ENCODE data around the gene HMSD.
"Not testable (repeated sequence)": the region's sequence is repeated elsewhere in the genome, so short reads cannot be mapped to it uniquely, and the experiment has no call there.

HMSD gene

DNA sequence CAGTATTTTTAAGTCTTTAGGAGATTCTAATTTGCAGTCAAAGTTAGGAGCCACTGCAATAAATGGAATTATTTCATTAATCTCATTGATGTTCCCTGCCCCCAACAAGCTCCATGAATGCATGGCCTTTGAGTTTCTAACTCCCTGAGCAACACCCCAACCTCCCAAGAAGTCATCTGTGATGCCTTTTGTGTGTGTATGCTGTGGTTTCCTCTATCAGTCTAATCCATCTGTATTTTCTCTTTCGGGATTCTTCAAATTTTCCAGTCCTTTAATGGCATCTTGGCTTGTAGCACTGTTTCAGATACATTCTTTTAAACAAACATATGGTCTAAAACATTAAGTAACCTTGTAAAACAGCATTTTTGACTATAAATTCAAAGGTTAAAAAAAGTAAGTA, 24.6 kb upstream of the HMSD start:
- Histone ChIP-seq H3K27me3 (ENCODE audit: control insufficient read depth in 2 of 2, insufficient read depth in 2 of 2, low read length in 2 of 2) (no peaks in the 10 kb centered on the region), H3K27ac (ENCODE audit: low read depth in 2 of 2, low read length in 2 of 2) (no peak overlapping the region), H3K9ac (ENCODE audit: low read depth in 1 of 2, low read length in 2 of 2) (no peak overlapping the region), H3K4me3 (ENCODE audit: low read length in 2 of 2) (no peak overlapping the region), H3K4me1 (ENCODE audit: control insufficient read depth in 2 of 2, insufficient read depth in 2 of 2, low read length in 2 of 2) (no peaks in the 10 kb centered on the region), H3K36me3 (ENCODE audit: control insufficient read depth in 2 of 2, insufficient read depth in 2 of 2, low read length in 2 of 2) (no peaks in the 10 kb centered on the region), H3K9me3 (ENCODE audit: control insufficient read depth in 2 of 2, low read length in 2 of 2) (no peaks in the 10 kb centered on the region)

DNA sequence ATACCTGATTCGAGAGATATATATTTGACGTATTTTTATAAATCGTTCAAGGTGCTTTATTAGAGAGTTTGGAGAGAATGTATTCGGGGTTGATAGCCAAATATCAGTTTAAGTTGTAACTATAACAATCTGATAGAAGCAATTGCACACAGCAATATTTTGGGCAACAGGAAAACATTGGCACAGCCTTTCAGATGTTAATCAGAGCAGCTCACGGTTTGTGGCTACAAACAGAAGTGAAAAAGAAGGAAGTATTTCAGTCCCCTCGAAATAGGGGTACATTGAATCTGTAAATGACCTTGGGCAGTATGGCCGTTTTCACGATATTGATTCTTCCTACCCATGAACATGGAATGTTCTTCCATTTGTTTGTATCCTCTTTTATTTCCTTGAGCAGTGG, 20.8 kb upstream of the HMSD start:
- Histone ChIP-seq H3K27me3 (ENCODE audit: control insufficient read depth in 2 of 2, insufficient read depth in 2 of 2, low read length in 2 of 2) (peaks cover 0 to 3% of the 10 kb centered on the region in 2 donors), H3K27ac (ENCODE audit: low read depth in 2 of 2, low read length in 2 of 2) (no peak overlapping the region), H3K4me1 (ENCODE audit: control insufficient read depth in 2 of 2, insufficient read depth in 2 of 2, low read length in 2 of 2) (no peaks in the 10 kb centered on the region), H3K9me3 (ENCODE audit: control insufficient read depth in 2 of 2, low read length in 2 of 2) (no peaks in the 10 kb centered on the region), H3K9ac (ENCODE audit: low read depth in 1 of 2, low read length in 2 of 2) (no peak overlapping the region), H3K36me3 (ENCODE audit: control insufficient read depth in 2 of 2, insufficient read depth in 2 of 2, low read length in 2 of 2) (no peaks in the 10 kb centered on the region), H3K4me3 (ENCODE audit: low read length in 2 of 2) (no peak overlapping the region)

GRCh38 chr18:63929369-63929768, 19.7 kb upstream of the HMSD start:
- H3K4me3 ChIP-seq (ENCODE audit: low read length in 2 of 2); H3K4me1 ChIP-seq (ENCODE audit: control insufficient read depth in 2 of 2, insufficient read depth in 2 of 2, low read length in 2 of 2); H3K27me3 ChIP-seq (ENCODE audit: control insufficient read depth in 2 of 2, insufficient read depth in 2 of 2, low read length in 2 of 2); H3K36me3 ChIP-seq (ENCODE audit: control insufficient read depth in 2 of 2, insufficient read depth in 2 of 2, low read length in 2 of 2); H3K27ac ChIP-seq (ENCODE audit: low read depth in 2 of 2, low read length in 2 of 2); H3K9me3 ChIP-seq (ENCODE audit: control insufficient read depth in 2 of 2, low read length in 2 of 2); H3K9ac ChIP-seq (ENCODE audit: low read depth in 1 of 2, low read length in 2 of 2): not testable (repeated sequence)

DNA sequence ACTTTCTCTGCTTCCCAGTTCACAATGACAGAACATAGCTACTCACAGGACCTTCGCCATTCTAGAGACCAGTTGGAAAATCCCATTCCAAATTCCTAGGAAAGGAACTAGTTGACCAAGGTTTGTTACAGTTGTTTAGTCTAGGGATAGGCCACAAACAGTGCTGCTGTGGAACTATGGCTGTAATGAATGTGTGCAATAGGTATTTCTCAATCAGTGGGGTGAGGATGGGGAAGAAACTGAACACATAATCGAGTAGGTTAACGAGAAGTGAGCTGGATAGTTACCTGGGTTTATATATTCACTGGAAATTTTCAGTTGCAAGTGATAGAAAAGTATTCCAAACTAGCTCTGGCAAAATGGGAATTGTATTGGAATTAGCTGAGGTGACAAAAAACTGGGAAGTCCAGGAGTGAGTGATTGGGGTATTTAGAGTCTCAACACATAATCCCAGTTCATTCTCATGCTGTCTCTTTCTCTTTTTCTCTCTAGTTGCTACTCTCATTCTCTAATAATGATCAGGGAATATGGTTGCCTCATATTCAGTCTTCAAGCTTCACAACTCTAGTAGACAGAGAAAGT, 18.2 kb upstream of the HMSD start:
- no peak overlapping the region for H3K4me3 ChIP-seq (ENCODE audit: low read length in 2 of 2)
- peaks cover 0 to 3% of the 10 kb centered on the region in 2 donors for H3K27me3 ChIP-seq (ENCODE audit: control insufficient read depth in 2 of 2, insufficient read depth in 2 of 2, low read length in 2 of 2)
- H3K4me1 ChIP-seq (ENCODE audit: control insufficient read depth in 2 of 2, insufficient read depth in 2 of 2, low read length in 2 of 2), result no peaks in the 10 kb centered on the region
- H3K9me3 ChIP-seq (ENCODE audit: control insufficient read depth in 2 of 2, low read length in 2 of 2), result no peaks in the 10 kb centered on the region
- no peak overlapping the region for H3K27ac ChIP-seq (ENCODE audit: low read depth in 2 of 2, low read length in 2 of 2)
- H3K36me3 ChIP-seq (ENCODE audit: control insufficient read depth in 2 of 2, insufficient read depth in 2 of 2, low read length in 2 of 2), result no peaks in the 10 kb centered on the region
- H3K9ac ChIP-seq (ENCODE audit: low read depth in 1 of 2, low read length in 2 of 2), result no peak overlapping the region

- H3K4me3 ChIP-seq (ENCODE audit: low read length in 2 of 2), result peak overlapping the region; percentile 57 to 72
- peaks cover 0 to 2% of the 10 kb centered on the region in 2 donors for H3K27me3 ChIP-seq (ENCODE audit: control insufficient read depth in 2 of 2, insufficient read depth in 2 of 2, low read length in 2 of 2)
- no peak overlapping the region for H3K27ac ChIP-seq (ENCODE audit: low read depth in 2 of 2, low read length in 2 of 2)
- peaks cover 3 to 6% of the 10 kb centered on the region in 2 donors for H3K4me1 ChIP-seq (ENCODE audit: control insufficient read depth in 2 of 2, insufficient read depth in 2 of 2, low read length in 2 of 2)
- no peaks in the 10 kb centered on the region for H3K36me3 ChIP-seq (ENCODE audit: control insufficient read depth in 2 of 2, insufficient read depth in 2 of 2, low read length in 2 of 2)
- H3K9me3 ChIP-seq (ENCODE audit: control insufficient read depth in 2 of 2, low read length in 2 of 2), result no peaks in the 10 kb centered on the region
- peak overlapping the region; percentile 31 to 32 for H3K9ac ChIP-seq (ENCODE audit: low read depth in 1 of 2, low read length in 2 of 2)
Measured at GRCh38 chr18:63936156-63936931, 12.8 kb upstream of the HMSD start.

DNA sequence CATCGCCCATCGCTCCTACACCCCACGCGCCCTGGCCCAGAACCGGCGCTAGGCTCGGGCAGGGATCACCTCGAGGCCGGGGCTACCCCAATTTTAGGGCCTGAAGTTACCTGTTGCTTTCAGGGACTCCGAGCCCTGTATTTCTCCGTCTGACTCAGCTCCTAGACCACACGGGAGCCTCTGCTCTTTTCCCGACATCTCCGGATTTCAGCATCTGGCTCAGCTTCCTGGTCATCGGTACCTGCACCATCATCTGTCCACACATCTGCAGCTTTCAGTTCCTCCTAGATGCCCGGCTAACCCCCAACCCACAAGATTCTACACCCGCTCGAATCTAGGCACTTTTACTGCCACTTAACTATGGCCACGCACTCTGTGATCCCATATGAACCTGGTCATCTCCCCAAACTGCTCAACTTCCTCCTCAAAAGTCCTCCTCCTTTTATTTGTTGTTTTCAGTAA, 12.1 kb upstream of the HMSD start:
- Histone ChIP-seq H3K27me3 (ENCODE audit: control insufficient read depth in 2 of 2, insufficient read depth in 2 of 2, low read length in 2 of 2) (peaks cover 0 to 2% of the 10 kb centered on the region in 2 donors), H3K9ac (ENCODE audit: low read depth in 1 of 2, low read length in 2 of 2) (peak overlapping the region in 1 of 2 donors; percentile 31), H3K9me3 (ENCODE audit: control insufficient read depth in 2 of 2, low read length in 2 of 2) (no peaks in the 10 kb centered on the region), H3K4me3 (ENCODE audit: low read length in 2 of 2) (peak overlapping the region; percentile 57 to 72), H3K27ac (ENCODE audit: low read depth in 2 of 2, low read length in 2 of 2) (no peak overlapping the region), H3K36me3 (ENCODE audit: control insufficient read depth in 2 of 2, insufficient read depth in 2 of 2, low read length in 2 of 2) (no peaks in the 10 kb centered on the region), H3K4me1 (ENCODE audit: control insufficient read depth in 2 of 2, insufficient read depth in 2 of 2, low read length in 2 of 2) (peaks cover 3 to 6% of the 10 kb centered on the region in 2 donors)

GRCh38 chr18:63940008-63940407, 9.1 kb upstream of the HMSD start:
- Histone ChIP-seq H3K36me3 (ENCODE audit: control insufficient read depth in 2 of 2, insufficient read depth in 2 of 2, low read length in 2 of 2) (no peaks in the 10 kb centered on the region), H3K9me3 (ENCODE audit: control insufficient read depth in 2 of 2, low read length in 2 of 2) (no peaks in the 10 kb centered on the region), H3K27me3 (ENCODE audit: control insufficient read depth in 2 of 2, insufficient read depth in 2 of 2, low read length in 2 of 2) (peaks cover 0 to 2% of the 10 kb centered on the region in 2 donors), H3K4me1 (ENCODE audit: control insufficient read depth in 2 of 2, insufficient read depth in 2 of 2, low read length in 2 of 2) (peaks cover 3 to 6% of the 10 kb centered on the region in 2 donors), H3K4me3 (ENCODE audit: low read length in 2 of 2) (no peak overlapping the region), H3K27ac (ENCODE audit: low read depth in 2 of 2, low read length in 2 of 2) (no peak overlapping the region), H3K9ac (ENCODE audit: low read depth in 1 of 2, low read length in 2 of 2) (no peak overlapping the region)

- H3K27ac ChIP-seq (ENCODE audit: low read depth in 2 of 2, low read length in 2 of 2); H3K36me3 ChIP-seq (ENCODE audit: control insufficient read depth in 2 of 2, insufficient read depth in 2 of 2, low read length in 2 of 2); H3K4me1 ChIP-seq (ENCODE audit: control insufficient read depth in 2 of 2, insufficient read depth in 2 of 2, low read length in 2 of 2); H3K9me3 ChIP-seq (ENCODE audit: control insufficient read depth in 2 of 2, low read length in 2 of 2); H3K4me3 ChIP-seq (ENCODE audit: low read length in 2 of 2); H3K27me3 ChIP-seq (ENCODE audit: control insufficient read depth in 2 of 2, insufficient read depth in 2 of 2, low read length in 2 of 2); H3K9ac ChIP-seq (ENCODE audit: low read depth in 1 of 2, low read length in 2 of 2): not testable (repeated sequence)
Measured at GRCh38 chr18:63940543-63941050, 8.5 kb upstream of the HMSD start.

GRCh38 chr18:63947051-63947790, 1.9 kb upstream of the HMSD start:
- H3K9me3 ChIP-seq (ENCODE audit: control insufficient read depth in 2 of 2, low read length in 2 of 2), result no peaks in the 10 kb centered on the region
- H3K27me3 ChIP-seq (ENCODE audit: control insufficient read depth in 2 of 2, insufficient read depth in 2 of 2, low read length in 2 of 2), result peaks cover 0 to 3% of the 10 kb centered on the region in 2 donors

GRCh38 chr18:63951302-63951705, 2.2 kb downstream of the HMSD start:
- Histone ChIP-seq H3K27ac (ENCODE audit: low read depth in 2 of 2, low read length in 2 of 2) (no peak overlapping the region), H3K27me3 (ENCODE audit: control insufficient read depth in 2 of 2, insufficient read depth in 2 of 2, low read length in 2 of 2) (peaks cover 3% of the 10 kb centered on the region in 2 donors), H3K4me1 (ENCODE audit: control insufficient read depth in 2 of 2, insufficient read depth in 2 of 2, low read length in 2 of 2) (no peaks in the 10 kb centered on the region), H3K9ac (ENCODE audit: low read depth in 1 of 2, low read length in 2 of 2) (no peak overlapping the region), H3K9me3 (ENCODE audit: control insufficient read depth in 2 of 2, low read length in 2 of 2) (no peaks in the 10 kb centered on the region), H3K36me3 (ENCODE audit: control insufficient read depth in 2 of 2, insufficient read depth in 2 of 2, low read length in 2 of 2) (no peaks in the 10 kb centered on the region), H3K4me3 (ENCODE audit: low read length in 2 of 2) (no peak overlapping the region)

More at GRCh38 chr18:63947051-63947790, 1.9 kb upstream of the HMSD start:
- no peaks in the 10 kb centered on the region for H3K4me1 ChIP-seq (ENCODE audit: control insufficient read depth in 2 of 2, insufficient read depth in 2 of 2, low read length in 2 of 2)
- no peak overlapping the region for H3K27ac ChIP-seq (ENCODE audit: low read depth in 2 of 2, low read length in 2 of 2)
- H3K4me3 ChIP-seq (ENCODE audit: low read length in 2 of 2), result no peak overlapping the region
- no peak overlapping the region for H3K9ac ChIP-seq (ENCODE audit: low read depth in 1 of 2, low read length in 2 of 2)
- H3K36me3 ChIP-seq (ENCODE audit: control insufficient read depth in 2 of 2, insufficient read depth in 2 of 2, low read length in 2 of 2), result no peaks in the 10 kb centered on the region

Data from mucosa of rectum (tissue), 2 donors.